ENCODE results near the gene KIF12. TPM values are rescaled to one million over a fixed set of nuclear protein-coding genes. Genes with fewer than 3 reads are reported as not detected.

The KIF12 gene
- total RNA-seq, 1 donor from 2014 or later: not detected

- no peaks in the 10 kb centered on the region for H3K27me3 ChIP-seq
- no peak overlapping the region for H3K4me3 ChIP-seq
- peaks cover 0 to 8% of the 10 kb centered on the region in 2 donors for H3K9me3 ChIP-seq
- no peak overlapping the region for H3K27ac ChIP-seq
- no peaks in the 10 kb centered on the region for H3K36me3 ChIP-seq
- H3K4me1 ChIP-seq: no peaks in the 10 kb centered on the region
- intact Hi-C loops (cut with DNase I): no loop called here
- TF ChIP-seq CTCF (IDR thresholded peaks at IDR 0.05): no peak
- no peak for DNase-seq (ENCODE audit: low spot score in 2 of 2)
Observed at GRCh38 chr9:114125476-114126013, 26.5 kb upstream of the KIF12 start.

GRCh38 chr9:114124666-114125475 lies 25.8 kb upstream of the KIF12 start:
- no peak for DNase-seq (ENCODE audit: low spot score in 2 of 2)
- Histone ChIP-seq H3K27me3 (no peaks in the 10 kb centered on the region), H3K4me1 (no peaks in the 10 kb centered on the region), H3K36me3 (no peaks in the 10 kb centered on the region), H3K27ac (no peak overlapping the region), H3K9me3 (peaks cover 0 to 8% of the 10 kb centered on the region in 2 donors), H3K4me3 (no peak overlapping the region)
- no peak for TF ChIP-seq CTCF (IDR thresholded peaks at IDR 0.05)
- intact Hi-C loops (cut with DNase I): no loop called here

GRCh38 chr9:114124138-114124537 lies 25.0 kb upstream of the KIF12 start:
- DNase-seq (ENCODE audit: low spot score in 2 of 2): no peak
- H3K9me3 ChIP-seq: peaks cover 0 to 8% of the 10 kb centered on the region in 2 donors
- H3K27ac ChIP-seq: no peak overlapping the region
- intact Hi-C loops (cut with DNase I): no loop called here
- H3K4me3 ChIP-seq: no peak overlapping the region
- H3K4me1 ChIP-seq: no peaks in the 10 kb centered on the region
- no peaks in the 10 kb centered on the region for H3K27me3 ChIP-seq
- TF ChIP-seq CTCF (IDR thresholded peaks at IDR 0.05): no peak
- no peaks in the 10 kb centered on the region for H3K36me3 ChIP-seq

- no peak for TF ChIP-seq CTCF (IDR thresholded peaks at IDR 0.05)
- Histone ChIP-seq H3K27ac (no peak overlapping the region), H3K4me1 (no peaks in the 10 kb centered on the region), H3K9me3 (peaks cover 0 to 8% of the 10 kb centered on the region in 2 donors), H3K36me3 (no peaks in the 10 kb centered on the region), H3K4me3 (no peak overlapping the region), H3K27me3 (no peaks in the 10 kb centered on the region)
- intact Hi-C loops (cut with DNase I): no loop called here
- no peak for DNase-seq (ENCODE audit: low spot score in 2 of 2)
Observed at GRCh38 chr9:114123031-114123977, 24.2 kb upstream of the KIF12 start.

GRCh38 chr9:114122136-114123027 lies 23.3 kb upstream of the KIF12 start:
- no peak for TF ChIP-seq CTCF (IDR thresholded peaks at IDR 0.05)
- Histone ChIP-seq H3K27ac (no peak overlapping the region), H3K27me3 (no peaks in the 10 kb centered on the region), H3K36me3 (no peaks in the 10 kb centered on the region), H3K4me1 (no peaks in the 10 kb centered on the region), H3K4me3 (no peak overlapping the region), H3K9me3 (peaks cover 0 to 3% of the 10 kb centered on the region in 2 donors)
- intact Hi-C loops (cut with DNase I): no loop called here
- no peak for DNase-seq (ENCODE audit: low spot score in 2 of 2)

Data from ascending aorta (tissue), 2 donors.